Astrocyte of the cerebellum (primary cell): ENCODE results near the gene RGS19.
"Not testable (repeated sequence)": the region's sequence is repeated elsewhere in the genome, so short reads cannot be mapped to it uniquely, and the experiment has no call there.

Experiments used
- DNase-seq: peaks from one replicate; pipeline ENCODE4 v3.0.0-alpha.2; 2011; ENCODE audit warnings: low read depth
- H3K4me3 ChIP-seq: 2 replicates; pipeline ENCODE4 v1.5.1; 2011; ENCODE audit warnings: mild to moderate bottlenecking, low read depth, low read length, moderate library complexity
- in situ Hi-C: cut with HindIII; loops from 2 replicates; pipeline ENCODE4 v1.10.0; 2017; ENCODE audit warnings: low sequenced_read_pairs
- TF ChIP-seq, protein P1 (sequence below): IDR thresholded peaks from 2 replicates; pipeline ENCODE4 v1.5.1; 2012; ENCODE audit warnings: low read length, low read depth, moderate library complexity, mild to moderate bottlenecking; ENCODE audit errors: missing control alignments

RGS19 gene

DNA sequence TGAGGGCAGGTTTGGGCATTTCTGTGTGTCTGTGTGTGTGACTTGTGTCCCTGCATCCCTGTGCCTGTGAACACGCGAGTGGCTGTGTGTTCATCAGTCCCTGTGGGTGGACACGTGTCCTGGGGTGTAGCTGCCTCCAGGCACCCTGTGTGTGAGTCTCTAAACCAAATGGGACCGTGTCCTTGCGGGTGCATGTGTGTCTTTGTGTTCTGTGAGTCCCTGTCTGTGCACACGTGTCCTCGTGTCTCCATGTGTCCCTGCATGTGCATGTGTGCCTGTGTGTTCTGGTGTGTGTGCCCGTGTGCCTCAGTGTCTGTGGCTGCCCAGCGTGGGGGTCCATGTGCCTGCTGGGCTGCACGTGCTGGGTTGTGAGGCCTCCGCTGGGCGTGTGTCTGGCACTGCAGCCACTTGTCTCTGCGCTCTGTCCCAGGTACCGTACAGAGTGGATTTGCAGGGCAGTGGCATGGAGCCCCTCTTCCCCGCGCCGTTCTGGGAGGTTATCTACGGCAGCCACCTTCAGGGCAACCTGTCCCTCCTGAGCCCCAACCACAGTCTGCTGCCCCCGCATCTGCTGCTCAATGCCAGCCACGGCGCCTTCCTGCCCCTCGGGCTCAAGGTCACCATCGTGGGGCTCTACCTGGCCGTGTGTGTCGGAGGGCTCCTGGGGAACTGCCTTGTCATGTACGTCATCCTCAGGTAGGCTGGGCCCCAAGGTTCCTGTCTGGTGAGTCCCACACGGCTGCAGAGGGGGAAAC, 13.1 kb upstream of the RGS19 start:
- in situ Hi-C loops: no loop called here
- TF ChIP-seq, protein P1, sequence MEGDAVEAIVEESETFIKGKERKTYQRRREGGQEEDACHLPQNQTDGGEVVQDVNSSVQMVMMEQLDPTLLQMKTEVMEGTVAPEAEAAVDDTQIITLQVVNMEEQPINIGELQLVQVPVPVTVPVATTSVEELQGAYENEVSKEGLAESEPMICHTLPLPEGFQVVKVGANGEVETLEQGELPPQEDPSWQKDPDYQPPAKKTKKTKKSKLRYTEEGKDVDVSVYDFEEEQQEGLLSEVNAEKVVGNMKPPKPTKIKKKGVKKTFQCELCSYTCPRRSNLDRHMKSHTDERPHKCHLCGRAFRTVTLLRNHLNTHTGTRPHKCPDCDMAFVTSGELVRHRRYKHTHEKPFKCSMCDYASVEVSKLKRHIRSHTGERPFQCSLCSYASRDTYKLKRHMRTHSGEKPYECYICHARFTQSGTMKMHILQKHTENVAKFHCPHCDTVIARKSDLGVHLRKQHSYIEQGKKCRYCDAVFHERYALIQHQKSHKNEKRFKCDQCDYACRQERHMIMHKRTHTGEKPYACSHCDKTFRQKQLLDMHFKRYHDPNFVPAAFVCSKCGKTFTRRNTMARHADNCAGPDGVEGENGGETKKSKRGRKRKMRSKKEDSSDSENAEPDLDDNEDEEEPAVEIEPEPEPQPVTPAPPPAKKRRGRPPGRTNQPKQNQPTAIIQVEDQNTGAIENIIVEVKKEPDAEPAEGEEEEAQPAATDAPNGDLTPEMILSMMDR: no peak
- H3K4me3 ChIP-seq: no peak overlapping the region
- DNase-seq: no peak

DNA sequence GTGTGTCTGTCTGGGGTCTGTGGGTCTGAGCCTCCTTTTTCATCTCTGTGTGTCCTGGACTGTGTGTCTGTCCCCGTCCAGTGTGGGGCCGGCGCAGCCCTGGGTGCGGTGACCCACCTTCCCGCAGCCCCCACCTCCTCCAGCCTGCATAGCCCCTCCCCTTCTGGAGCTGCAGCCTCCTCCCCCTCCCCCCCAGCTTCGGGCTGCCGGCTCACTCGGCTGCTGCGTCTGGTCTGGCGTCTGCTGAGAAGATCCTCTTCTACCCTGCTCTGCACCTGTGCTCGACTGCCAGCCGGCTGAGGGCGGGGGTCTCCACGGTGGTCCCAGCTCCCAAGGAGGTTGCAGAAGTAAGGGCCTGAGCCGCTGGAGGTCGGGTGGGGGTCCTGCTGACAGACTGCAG, 12.5 kb upstream of the RGS19 start:
- in situ Hi-C loops: no loop called here
- H3K4me3 ChIP-seq: no peak overlapping the region

DNA sequence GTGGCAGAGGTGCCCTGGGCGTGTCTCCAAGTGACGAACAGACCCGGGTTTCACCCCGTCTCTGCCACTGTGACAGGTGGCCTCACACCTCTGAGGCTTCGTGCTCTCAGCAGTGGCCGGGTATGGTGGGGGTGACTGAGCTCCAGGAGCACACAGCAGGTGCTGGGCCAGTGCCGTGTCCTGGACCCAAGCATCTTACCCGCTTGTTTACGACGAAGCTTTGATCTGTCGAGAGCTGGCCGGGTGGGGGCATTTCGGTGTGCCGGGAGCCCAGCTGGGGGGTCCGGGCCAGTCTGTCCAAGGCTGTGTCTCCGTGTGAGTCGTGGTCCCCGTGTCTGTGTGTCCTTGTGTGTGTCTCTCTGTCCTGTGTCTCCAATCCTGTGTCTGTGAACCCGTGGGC, 12.0 kb upstream of the RGS19 start:
- DNase-seq: no peak
- TF ChIP-seq, protein P1: no peak
- in situ Hi-C loops: no loop called here
- no peak overlapping the region for H3K4me3 ChIP-seq

More for the DNA sequence above, 12.5 kb upstream of the RGS19 start:
- no peak for DNase-seq
- TF ChIP-seq, protein P1: no peak

- in situ Hi-C loops: no loop called here
- no peak for DNase-seq
- TF ChIP-seq, protein P1: no peak
Observed at GRCh38 chr20:64090165-64090564, 10.8 kb upstream of the RGS19 start.

DNA sequence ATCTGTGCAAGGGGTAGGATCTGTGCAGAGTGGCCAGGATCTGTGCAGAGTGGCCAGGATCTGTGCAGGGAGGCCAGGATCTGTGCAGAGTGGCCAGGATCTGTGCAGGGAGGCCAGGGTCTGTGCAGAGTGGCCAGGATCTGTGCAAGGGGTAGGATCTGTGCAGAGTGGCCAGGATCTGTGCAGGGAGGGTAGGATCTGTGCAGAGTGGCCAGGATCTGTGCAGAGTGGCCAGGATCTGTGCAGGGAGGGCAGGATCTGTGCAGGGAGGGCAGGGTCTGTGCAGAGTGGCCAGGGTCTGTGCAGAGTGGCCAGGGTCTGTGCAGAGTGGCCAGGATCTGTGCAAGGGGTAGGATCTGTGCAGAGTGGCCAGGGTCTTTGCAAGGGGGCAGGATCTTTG, 9.3 kb upstream of the RGS19 start:
- H3K4me3 ChIP-seq, DNase-seq, in situ Hi-C loops: not testable (repeated sequence)

More at GRCh38 chr20:64090165-64090564, 10.8 kb upstream of the RGS19 start:
- H3K4me3 ChIP-seq: no peak overlapping the region

- H3K4me3 ChIP-seq, in situ Hi-C loops, DNase-seq: not testable (repeated sequence)
Observed at GRCh38 chr20:64087226-64087825, 8.0 kb upstream of the RGS19 start.

GRCh38 chr20:64086801-64087200, 7.5 kb upstream of the RGS19 start:
- no peak overlapping the region for H3K4me3 ChIP-seq
- TF ChIP-seq, protein P1: no peak
- no peak for DNase-seq
- in situ Hi-C loops: no loop called here
